GM12878 (cell line): ENCODE results near the gene BBX. TPM values are rescaled to one million over a fixed set of nuclear protein-coding genes. Genes with fewer than 3 reads are reported as not detected.

Source experiments
- ATAC-seq: fragments of 200-7000 bp; cut with Tn5 transposase; 3 replicates; pipeline ENCODE4 v1.9.1; 2020; ENCODE audit warnings: mild to moderate bottlenecking, moderate library complexity
- BruUV-seq: library from RNA; stranded (reverse); fragments of 400-500 nt; replicated peaks from 2 replicates; lab custom pipeline; 2021; lab: Mats Ljungman, UMichigan
- CTCF ChIA-PET: fragments of 300-600 bp; sonication (Branson Sonifier 250); formaldehyde crosslinking; extraction: SDS; loops from one replicate; lab custom pipeline; 2021; ENCODE audit warnings: inconsistent platforms; lab: Yijun Ruan, JAX
- POLR2A ChIA-PET: fragments of 350-600 bp; formaldehyde crosslinking; extraction: SDS; loops from one replicate; lab custom pipeline; 2021; ENCODE audit warnings: inconsistent platforms; lab: Charles Lee
- RAD21 ChIA-PET: fragments of 300-600 bp; sonication (Branson Sonifier 250); formaldehyde crosslinking; loops from one replicate; lab custom pipeline; 2023; ENCODE audit warnings: antibody characterized with exemption; ENCODE audit not compliant: unreplicated experiment; lab: Charles Lee
- SMC1A ChIA-PET: fragments of 300-600 bp; sonication (Branson Sonifier 250); formaldehyde crosslinking; loops from one replicate; lab custom pipeline; 2023; ENCODE audit not compliant: unreplicated experiment, uncharacterized antibody; lab: Charles Lee
- DNase-seq: peaks from one replicate; pipeline ENCODE4 v3.0.0-alpha.2; 2011; ENCODE audit warnings: low read depth, low spot score
- FAIRE-seq: peaks from 3 replicates; lab custom pipeline; 2011; peaks lifted over from hg19 to GRCh38; lab: Jason Lieb, UNC
- H2AFZ ChIP-seq: 2 replicates; pipeline ENCODE4 v1.6.0; 2011; ENCODE audit warnings: low read depth, low read length, control low read depth; ENCODE audit not compliant: control insufficient read depth
- H3K27ac ChIP-seq: 2 replicates; pipeline ENCODE4 v1.5.1; 2011; ENCODE audit warnings: control low read depth; ENCODE audit not compliant: control insufficient read depth, insufficient read depth
- H3K27me3 ChIP-seq, 2 experiments: replicated peaks in 1 of 2; 2 replicates each; pipeline versions ENCODE4 v1.6.0 to v1.6.1; 2011; ENCODE audit warnings: low read length in 1 of 2; ENCODE audit not compliant: control insufficient read depth in 2 of 2, insufficient read depth in 2 of 2
- H3K36me3 ChIP-seq, 2 experiments: 2 replicates each; pipeline ENCODE4 v1.5.1; 2011; ENCODE audit warnings: low read length in 1 of 2; ENCODE audit not compliant: control insufficient read depth in 2 of 2, insufficient read depth in 2 of 2
- H3K4me1 ChIP-seq: 2 replicates; pipeline ENCODE4 v1.6.1; 2011; ENCODE audit warnings: mild to moderate bottlenecking, low read length, moderate library complexity, mixed read lengths; ENCODE audit not compliant: control insufficient read depth, insufficient read depth
- H3K4me2 ChIP-seq: 2 replicates; pipeline ENCODE4 v1.6.0; 2011; ENCODE audit warnings: control low read depth; ENCODE audit not compliant: control insufficient read depth, insufficient read depth
- H3K4me3 ChIP-seq: fragments of 200-600 bp; sonication (generic); 2 replicates; pipeline ENCODE4 v1.5.1; 2016
- H3K79me2 ChIP-seq: 2 replicates; pipeline ENCODE4 v1.6.0; 2011; ENCODE audit warnings: low read length; ENCODE audit not compliant: control insufficient read depth, insufficient read depth
- H3K9ac ChIP-seq: 2 replicates; pipeline ENCODE4 v1.8.0; 2011; ENCODE audit warnings: low read length, control low read depth, mixed read lengths; ENCODE audit not compliant: control insufficient read depth, insufficient read depth
- H3K9me3 ChIP-seq: replicated peaks from 3 replicates; pipeline ENCODE4 v1.5.1; 2011; ENCODE audit warnings: mild to moderate bottlenecking, low read length; ENCODE audit not compliant: control insufficient read depth, insufficient read depth
- H4K20me1 ChIP-seq: 2 replicates; pipeline ENCODE4 v1.6.0; 2011; ENCODE audit not compliant: control insufficient read depth, insufficient read depth
- ASH2L ChIP-seq: fragments of 300-600, 200-600 bp; sonication (generic); IDR thresholded peaks from 2 replicates; pipeline ENCODE4 v1.6.1; 2017; ENCODE audit warnings: low read depth, mild to moderate bottlenecking, borderline replicate concordance
- CEBPZ ChIP-seq: fragments of 150-350 bp; IDR thresholded peaks from 2 replicates; pipeline ENCODE4 v1.6.1; 2016; ENCODE audit warnings: low read depth, low read length
- DPF2 ChIP-seq: fragments of 450-650 bp; IDR thresholded peaks from 2 replicates; pipeline ENCODE4 v1.6.1; 2017; ENCODE audit warnings: mild to moderate bottlenecking
- ESRRA ChIP-seq: IDR thresholded peaks from 2 replicates; pipeline ENCODE4 v1.6.1; 2012; ENCODE audit warnings: mild to moderate bottlenecking, low read length, improper control_type of control experiment
- EZH2 ChIP-seq: IDR thresholded peaks from 2 replicates; pipeline ENCODE4 v1.6.1; 2012; ENCODE audit warnings: low read depth, mild to moderate bottlenecking, control low read depth, inconsistent platforms, low read length, borderline replicate concordance; ENCODE audit not compliant: control insufficient read depth
- FOXK2 ChIP-seq: fragments of 450-650 bp; IDR thresholded peaks from 2 replicates; pipeline ENCODE4 v1.6.1; 2017; ENCODE audit warnings: mild to moderate bottlenecking, moderate library complexity
- JUNB ChIP-seq: IDR thresholded peaks from 2 replicates; pipeline ENCODE4 v1.6.1; 2016; ENCODE audit warnings: antibody characterized with exemption, mild to moderate bottlenecking
- KDM1A ChIP-seq: fragments of 200-600 bp; sonication (generic); IDR thresholded peaks from 2 replicates; pipeline ENCODE4 v1.6.1; 2016; ENCODE audit warnings: borderline replicate concordance
- MEF2B ChIP-seq: fragments of 450-650 bp; IDR thresholded peaks from 2 replicates; pipeline ENCODE4 v1.6.1; 2018; ENCODE audit warnings: mild to moderate bottlenecking, moderate library complexity; ENCODE audit not compliant: partially characterized antibody, poor library complexity, severe bottlenecking
- NKRF ChIP-seq: fragments of 450-650 bp; conservative IDR thresholded peaks from 2 replicates; pipeline ENCODE4 v1.6.1; 2017; ENCODE audit warnings: mild to moderate bottlenecking, moderate library complexity
- NR2C1 ChIP-seq: fragments of 450-650 bp; IDR thresholded peaks from 2 replicates; pipeline ENCODE4 v1.6.1; 2017; ENCODE audit warnings: antibody characterized with exemption, mild to moderate bottlenecking, moderate library complexity
- PBX3 ChIP-seq: IDR thresholded peaks from 2 replicates; pipeline ENCODE4 v1.6.1; 2011; ENCODE audit warnings: mild to moderate bottlenecking, low read depth, low read length, moderate library complexity; ENCODE audit not compliant: insufficient replicate concordance
- POLR2AphosphoS2 ChIP-seq: IDR thresholded peaks from 2 replicates; pipeline ENCODE4 v1.6.1; 2011; ENCODE audit warnings: low read depth, mild to moderate bottlenecking, low read length, improper control_type of control experiment, moderate library complexity
- RAD51 ChIP-seq: fragments of 450-650 bp; IDR thresholded peaks from 2 replicates; pipeline ENCODE4 v1.6.1; 2016; ENCODE audit warnings: moderate library complexity, mild to moderate bottlenecking, inconsistent platforms
- RUNX3 ChIP-seq: IDR thresholded peaks from 2 replicates; pipeline ENCODE4 v1.6.1; 2012; ENCODE audit warnings: low read length, inconsistent platforms
- TBL1XR1 ChIP-seq: IDR thresholded peaks from 2 replicates; pipeline ENCODE4 v1.6.1; 2012; ENCODE audit warnings: low read depth, low read length, improper control_type of control experiment
- ZNF274 ChIP-seq: IDR thresholded peaks from one replicate; pipeline ENCODE4 v1.8.0; 2011; ENCODE audit not compliant: insufficient read length, insufficient read depth
- WGBS: methylation state at CpG from one replicate; pipeline ENCODE4 v1.1.6; 2016; ENCODE audit warnings: low lambda C conversion rate; ENCODE audit not compliant: insufficient replicate concordance, insufficient coverage; ENCODE audit errors: missing lambda C conversion rate; 5-methylcytosine and 5-hydroxymethylcytosine counted together
- in situ Hi-C: fragments of 300-500 bp; cut with MboI; formaldehyde crosslinking; loops from 9 replicates; pipeline ENCODE4 v1.14.3; 2018; ENCODE audit warnings: mixed read lengths
- intact Hi-C: fragments of 100-400 bp; cut with micrococcal nuclease; formaldehyde crosslinking; loops from one replicate; pipeline ENCODE4 v1.14.2; 2022; ENCODE audit not compliant: unreplicated experiment
- polyA plus RNA-seq, 11 experiments: library from polyadenylated mRNA; depleted of rRNA in 4 of 11; unstranded in 6 of 11; stranded (reverse) in 5 of 11; fragments of >200 nt; fragmentation: Nextera tagmentation in 4 of 11; fragmentation: Illumina TruSeq in 1 of 11; extraction: Ambion mirVana in 4 of 11; extraction: Trizol in 1 of 11; gene quantifications; 1 replicate in 1 of 11; 2 replicates in 10 of 11; pipeline versions ENCODE4 v1.2.1 to v1.2.3, GENCODE V29; 2011 to 2016; ENCODE audit warnings: inconsistent platforms in 2 of 11, missing spikeins in 2 of 11, low read depth in 1 of 11
- total RNA-seq, 4 experiments: library from RNA; depleted of rRNA in 3 of 4; stranded (reverse); fragments of >200 nt in 3 of 4; fragmentation: Illumina TruSeq in 1 of 4; extraction: Trizol in 1 of 4; gene quantifications; 2 replicates each; pipeline versions ENCODE4 v1.2.1 to v1.2.3, GENCODE V29; 2013 to 2021

BBX gene
- total and polyA plus RNA-seq, 10 of the 15 experiments (the other 5 are each of a cell fraction or from before 2014, with no cell fraction given), result 13.3 to 38.5 (median 32.0) TPM

DNA sequence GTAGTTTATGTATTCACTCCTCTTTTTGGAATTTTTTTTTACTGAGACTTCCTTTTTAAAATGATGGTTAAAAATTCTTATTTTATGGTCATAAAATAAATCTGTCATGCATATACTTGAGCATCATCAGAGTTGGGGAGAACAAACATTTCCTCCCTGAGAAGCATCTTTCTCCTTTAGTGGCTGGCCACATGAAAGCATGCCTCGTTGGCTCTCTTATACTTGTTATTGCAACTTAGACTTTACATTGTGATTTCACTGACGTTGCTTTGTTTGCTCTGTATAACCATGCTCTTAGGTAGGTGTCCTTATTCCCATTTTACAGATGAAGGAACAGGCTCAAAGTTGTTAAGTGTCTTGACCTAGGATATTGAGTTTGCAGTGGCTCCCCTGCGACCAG lies 18.1 kb downstream of the BBX start (continued):
- TF ChIP-seq PBX3, result no peak
- no peak for TF ChIP-seq KDM1A
- TF ChIP-seq RUNX3, result no peak

DNA sequence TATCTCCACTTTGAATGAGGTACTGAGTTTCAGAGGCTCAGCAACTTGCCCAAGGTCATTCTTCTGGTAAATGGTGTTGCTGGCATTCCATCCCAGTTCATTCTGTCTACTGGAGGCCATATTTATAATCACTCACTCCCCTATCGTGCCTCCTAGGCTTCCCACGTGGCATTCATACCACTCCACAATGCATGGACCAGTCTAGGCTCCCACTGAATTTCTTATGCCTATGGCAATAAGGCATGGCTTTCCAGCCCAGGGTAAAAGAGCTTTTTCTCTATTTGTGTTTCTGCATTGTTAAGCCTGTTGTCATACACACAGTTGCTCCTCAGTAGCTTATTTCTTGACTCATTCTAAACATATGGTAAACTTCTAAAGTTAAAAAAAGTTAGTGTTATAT lies 19.9 kb downstream of the BBX start:
- no peak for ATAC-seq
- ChIA-PET POLR2A (no interaction called here), CTCF (interaction anchor here (0.9 to 1.8 kb wide), 10 partner anchors 8 to 307 kb away, joined by 3 to 10 read pairs (median 4); no protein-coding TSS in a partner anchor), SMC1A (interaction anchor here (1.1 to 1.6 kb wide), 6 partner anchors 8 to 270 kb away, joined by 3 to 5 read pairs (median 4); no protein-coding TSS in a partner anchor), RAD21 (interaction anchor here (0.6 to 1.1 kb wide), 4 partner anchors 18 to 314 kb away, joined by 3 to 4 read pairs (median 3); no protein-coding TSS in a partner anchor)
- intact Hi-C loops (loop anchor here (2.0 kb wide), 2 partner anchors 272 to 306 kb away; no protein-coding TSS in a partner anchor), in situ Hi-C loops (no loop called here)
- no TSS peak for BruUV-seq
- H3K4me3 ChIP-seq, result no peak overlapping the region
- no peak overlapping the region for H3K9ac ChIP-seq
- no peak overlapping the region for H2AFZ ChIP-seq
- H4K20me1 ChIP-seq, result no peaks in the 10 kb centered on the region
- H3K27me3 ChIP-seq, result no peaks in the 10 kb centered on the region
- peaks cover 0 to 4% of the 10 kb centered on the region in 2 experiments; a peak in 1 of 4 replicates for H3K36me3 ChIP-seq
- no peaks in the 10 kb centered on the region for H3K9me3 ChIP-seq
- H3K4me1 ChIP-seq, result no peaks in the 10 kb centered on the region
- H3K79me2 ChIP-seq, result no peaks in the 10 kb centered on the region
- WGBS, result 100% methylated on average over 2 of the region's 2 CpGs
- DNase-seq, result no peak
- H3K4me2 ChIP-seq, result no peak overlapping the region
- FAIRE-seq, result no peak
- no peak overlapping the region for H3K27ac ChIP-seq
- no peak for TF ChIP-seq NKRF
- no peak for TF ChIP-seq TBL1XR1
- TF ChIP-seq NR2C1, result no peak
- TF ChIP-seq DPF2, result no peak
- TF ChIP-seq MEF2B, result no peak
- TF ChIP-seq POLR2AphosphoS2, result no peak
- no peak for TF ChIP-seq ZNF274
- TF ChIP-seq JUNB, result no peak
- TF ChIP-seq EZH2, result no peak
- TF ChIP-seq ASH2L, result no peak
- no peak for TF ChIP-seq RAD51
- no peak for TF ChIP-seq ESRRA
- TF ChIP-seq FOXK2, result no peak
- no peak for TF ChIP-seq CEBPZ
